CD14-positive monocyte (primary cell): ENCODE measurements around the gene PPP1R3C. TPM values are rescaled to one million over a fixed set of nuclear protein-coding genes. Genes with fewer than 3 reads are reported as not detected.

Experiments
- DNase-seq, 3 donors: peaks; one replicate each; pipeline ENCODE4 v3.0.0-alpha.2; 2011 to 2022
- H2AFZ ChIP-seq: 2 replicates; pipeline ENCODE4 v1.6.0; 2012; ENCODE audit warnings: mild to moderate bottlenecking, low read depth, low read length, inconsistent platforms; ENCODE audit not compliant: insufficient read depth, poor library complexity, severe bottlenecking
- H3K27ac ChIP-seq, 2 donors: 1 replicate in 1 of 2; 2 replicates in 1 of 2; pipeline ENCODE4 v1.5.1; 2012 to 2013; ENCODE audit warnings: low read length in 2 of 2, control low read depth in 1 of 2, inconsistent platforms in 1 of 2, low read depth in 1 of 2, mild to moderate bottlenecking in 1 of 2
- H3K27me3 ChIP-seq, 2 donors: one replicate each; pipeline versions ENCODE4 v1.6.0 to v1.6.1; 2011 to 2013; ENCODE audit warnings: low read length in 2 of 2; ENCODE audit not compliant: control insufficient read depth in 2 of 2, insufficient read depth in 2 of 2
- H3K36me3 ChIP-seq, 2 donors: replicated peaks in 1 of 2; 1 replicate in 1 of 2; 2 replicates in 1 of 2; pipeline versions ENCODE4 v1.5.1 to v1.6.1; 2012 to 2013; ENCODE audit warnings: low read length in 2 of 2, control low read depth in 1 of 2, inconsistent platforms in 1 of 2, mild to moderate bottlenecking in 1 of 2; ENCODE audit not compliant: insufficient read depth in 2 of 2, control insufficient read depth in 1 of 2
- H3K4me1 ChIP-seq, 2 donors: 1 replicate in 1 of 2; 2 replicates in 1 of 2; pipeline versions ENCODE4 v1.5.1 to v1.6.1; 2012 to 2013; ENCODE audit warnings: low read length in 2 of 2, control low read depth in 1 of 2, inconsistent platforms in 1 of 2, mild to moderate bottlenecking in 1 of 2, moderate library complexity in 1 of 2; ENCODE audit not compliant: insufficient read depth in 2 of 2, control insufficient read depth in 1 of 2
- H3K4me2 ChIP-seq: replicated peaks from 2 replicates; pipeline ENCODE3; 2012; ENCODE audit warnings: low read length, moderate library complexity, mild to moderate bottlenecking; ENCODE audit not compliant: poor library complexity, severe bottlenecking; ENCODE audit errors: extremely low read depth
- H3K4me3 ChIP-seq, 3 experiments: fragments of 200-600 bp in 1 of 3; sonication (generic) in 1 of 3; replicated peaks in 1 of 3; 1 replicate in 2 of 3; 2 replicates in 1 of 3; pipeline ENCODE4 v1.5.1; 2011 to 2013; ENCODE audit warnings: low read length in 3 of 3, mild to moderate bottlenecking in 3 of 3, control low read depth in 2 of 3, low read depth in 2 of 3, inconsistent platforms in 1 of 3, moderate library complexity in 1 of 3
- H3K79me2 ChIP-seq: 2 replicates; pipeline ENCODE4 v1.6.0; 2012; ENCODE audit warnings: mild to moderate bottlenecking, control low read depth, inconsistent platforms, low read length, moderate library complexity; ENCODE audit not compliant: insufficient read depth
- H3K9ac ChIP-seq: 2 replicates; pipeline ENCODE4 v1.6.0; 2017; ENCODE audit warnings: low read length, mild to moderate bottlenecking; ENCODE audit not compliant: insufficient read depth, poor library complexity, severe bottlenecking
- H3K9me3 ChIP-seq, 2 donors: replicated peaks in 1 of 2; 1 replicate in 1 of 2; 2 replicates in 1 of 2; pipeline versions ENCODE4 v1.5.1 to v1.6.1; 2012 to 2013; ENCODE audit warnings: low read length in 2 of 2, control low read depth in 1 of 2; ENCODE audit not compliant: control insufficient read depth in 1 of 2, insufficient read depth in 1 of 2
- H4K20me1 ChIP-seq: 2 replicates; pipeline ENCODE4 v1.6.0; 2012; ENCODE audit warnings: mild to moderate bottlenecking, low read length, control low read depth, moderate library complexity; ENCODE audit not compliant: insufficient read depth
- H3K27ac Mint-ChIP-seq, 7 donors: one replicate each; pipeline ENCODE4 v1.8.0; 2020; ENCODE audit warnings: mild to moderate bottlenecking in 7 of 7, mixed read lengths in 7 of 7, moderate library complexity in 6 of 7, inconsistent platforms in 2 of 7
- H3K27me3 Mint-ChIP-seq, 3 donors: one replicate each; pipeline ENCODE4 v1.8.0; 2021 to 2022; ENCODE audit warnings: low read depth in 3 of 3, mild to moderate bottlenecking in 3 of 3, mixed read lengths in 3 of 3, moderate library complexity in 3 of 3, inconsistent platforms in 1 of 3
- H3K36me3 Mint-ChIP-seq, 2 donors: one replicate each; pipeline ENCODE4 v1.8.0; 2020; ENCODE audit warnings: mixed read lengths in 2 of 2, inconsistent platforms in 1 of 2, mild to moderate bottlenecking in 1 of 2
- H3K4me1 Mint-ChIP-seq: one replicate; pipeline ENCODE4 v1.8.0; 2020; ENCODE audit warnings: mild to moderate bottlenecking, mixed read lengths
- H3K4me3 Mint-ChIP-seq, 2 donors: one replicate each; pipeline ENCODE4 v1.8.0; 2020; ENCODE audit warnings: mild to moderate bottlenecking in 2 of 2, mixed read lengths in 2 of 2, moderate library complexity in 1 of 2
- H3K9me3 Mint-ChIP-seq, 7 donors: one replicate each; pipeline ENCODE4 v1.8.0; 2020 to 2022; ENCODE audit warnings: mixed read lengths in 7 of 7, mild to moderate bottlenecking in 6 of 7, moderate library complexity in 6 of 7, inconsistent platforms in 2 of 7
- CTCF ChIP-seq: fragments of 200-600 bp; IDR thresholded peaks from one replicate; pipeline ENCODE4 v1.8.0; 2022; ENCODE audit warnings: antibody characterized with exemption, mild to moderate bottlenecking
- WGBS: methylation state at CpG from one replicate; pipeline ENCODE4 v1.1.5; 2013; ENCODE audit warnings: missing lambda C conversion rate; ENCODE audit not compliant: insufficient coverage; 5-methylcytosine and 5-hydroxymethylcytosine counted together
- intact Hi-C, 2 donors: fragments of 100-400 bp; cut with micrococcal nuclease; formaldehyde crosslinking; loops; one replicate each; pipeline versions ENCODE4 v1.15.0 to v1.15.1; 2023
- polyA plus RNA-seq, 3 donors: library from polyadenylated mRNA; depleted of rRNA in 1 of 3; unstranded in 2 of 3; stranded (reverse) in 1 of 3; fragments of 300-500 nt in 2 of 3; fragments of >200 nt in 1 of 3; fragmentation: Illumina TruSeq in 2 of 3; gene quantifications; 1 replicate in 2 of 3; 2 replicates in 1 of 3; pipeline ENCODE4 v1.2.3, GENCODE V29; 2012 to 2021

The PPP1R3C gene
- polyA plus RNA-seq, 3 donors: not detected

- intact Hi-C loops: no loop called here
- peaks cover 2 to 4% (median 3%) of the 10 kb centered on the region in 3 donors for H3K27me3 Mint-ChIP-seq
- TF ChIP-seq CTCF: no peak
- WGBS: 89% methylated on average over 1 of the region's 2 CpGs
- no peak overlapping the region for H3K27ac ChIP-seq
- H3K4me1 Mint-ChIP-seq: no peaks in the 10 kb centered on the region
- no peak overlapping the region for H2AFZ ChIP-seq
- H3K79me2 ChIP-seq: no peaks in the 10 kb centered on the region
- H3K4me3 ChIP-seq: no peak overlapping the region
- no peaks in the 10 kb centered on the region for H3K36me3 ChIP-seq
- no peaks in the 10 kb centered on the region for H3K36me3 Mint-ChIP-seq
- no peaks in the 10 kb centered on the region for H3K4me1 ChIP-seq
- H3K27ac Mint-ChIP-seq: no peak overlapping the region
- H3K4me2 ChIP-seq: no peak overlapping the region
- peaks cover 0 to 8% (median 3%) of the 10 kb centered on the region in 7 donors for H3K9me3 Mint-ChIP-seq
- no peak overlapping the region for H3K9ac ChIP-seq
- H3K27me3 ChIP-seq: no peaks in the 10 kb centered on the region
- DNase-seq: no peak
- H4K20me1 ChIP-seq: no peaks in the 10 kb centered on the region
- no peak overlapping the region for H3K4me3 Mint-ChIP-seq
- no peaks in the 10 kb centered on the region for H3K9me3 ChIP-seq
Measured at GRCh38 chr10:91579329-91579985, 53.4 kb downstream of the PPP1R3C start.

Other genes with a start within 250 kb of the PPP1R3C start
- under 1 TPM in 1 of 3 donors, not detected in 2; 0.12 TPM for gene HECTD2, start 222.7 kb downstream of the PPP1R3C start, polyA plus RNA-seq
- gene TNKS2, start 165.4 kb upstream of the PPP1R3C start, polyA plus RNA-seq: 10 to 100 TPM; 20.7 to 25.4 (median 20.9) TPM